GM21529 (cell line): ENCODE measurements around the gene CCDC183.
"Not testable (repeated sequence)": the region's sequence is repeated elsewhere in the genome, so short reads cannot be mapped to it uniquely, and the experiment has no call there.

ENCODE experiments used
- ATAC-seq: cut with Tn5 transposase; IDR thresholded peaks from one replicate; pipeline ENCODE4 v1.9.1; 2021; ENCODE audit not compliant: unreplicated experiment

The CCDC183 gene

GRCh38 chr9:136799079-136799853, 3.1 kb downstream of the CCDC183 start:
- no peak for ATAC-seq

DNA sequence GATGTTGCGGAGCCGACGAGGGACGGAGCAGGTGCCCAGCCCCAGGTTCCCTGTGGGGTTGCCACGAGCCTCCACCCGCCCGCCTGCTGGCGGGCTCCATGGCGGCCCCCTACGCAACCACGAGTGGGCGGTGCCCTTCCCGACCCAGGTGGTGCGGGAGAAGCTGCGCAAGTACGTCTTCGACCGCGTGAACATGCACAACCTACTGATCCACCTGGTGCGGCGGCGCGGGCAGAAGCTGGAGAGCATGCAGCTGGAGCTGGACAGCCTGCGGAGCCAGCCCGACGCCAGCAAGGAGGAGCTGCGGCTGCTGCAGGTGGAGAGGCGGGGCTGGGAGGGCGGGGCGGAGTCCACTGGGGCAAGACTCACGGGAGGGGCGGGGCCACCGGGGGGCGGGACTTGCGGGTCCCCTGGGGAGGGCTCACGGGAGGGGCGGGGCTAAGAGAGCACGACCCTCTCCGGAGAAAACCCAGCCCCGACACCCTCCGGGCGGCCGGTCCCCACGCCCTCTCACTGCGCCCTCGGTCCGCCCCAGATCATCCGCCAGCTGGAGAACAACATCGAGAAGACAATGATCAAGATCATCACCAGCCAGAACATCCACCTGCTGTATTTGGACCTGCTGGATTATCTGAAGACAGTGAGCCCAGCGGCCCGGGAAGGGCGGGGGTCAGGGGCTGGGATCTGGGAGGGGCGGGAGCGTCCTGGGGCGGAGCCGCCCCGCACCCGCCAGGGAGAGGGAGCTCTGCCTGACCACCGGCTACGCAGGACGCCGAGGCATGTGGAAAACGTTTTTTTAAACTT, 3.9 kb downstream of the CCDC183 start:
- peak; percentile 49 for ATAC-seq

- ATAC-seq: no peak
These were observed 6.2 kb downstream of the CCDC183 start for GRCh38 chr9:136802321-136802720.

GRCh38 chr9:136803009-136803550, 6.9 kb downstream of the CCDC183 start:
- not testable (repeated sequence) for ATAC-seq

GRCh38 chr9:136803551-136804508, 7.7 kb downstream of the CCDC183 start:
- ATAC-seq: no peak

GRCh38 chr9:136804509-136805206, 8.5 kb downstream of the CCDC183 start:
- ATAC-seq: no peak

- ATAC-seq: no peak
These were observed 9.1 kb downstream of the CCDC183 start for GRCh38 chr9:136805207-136805740.

DNA sequence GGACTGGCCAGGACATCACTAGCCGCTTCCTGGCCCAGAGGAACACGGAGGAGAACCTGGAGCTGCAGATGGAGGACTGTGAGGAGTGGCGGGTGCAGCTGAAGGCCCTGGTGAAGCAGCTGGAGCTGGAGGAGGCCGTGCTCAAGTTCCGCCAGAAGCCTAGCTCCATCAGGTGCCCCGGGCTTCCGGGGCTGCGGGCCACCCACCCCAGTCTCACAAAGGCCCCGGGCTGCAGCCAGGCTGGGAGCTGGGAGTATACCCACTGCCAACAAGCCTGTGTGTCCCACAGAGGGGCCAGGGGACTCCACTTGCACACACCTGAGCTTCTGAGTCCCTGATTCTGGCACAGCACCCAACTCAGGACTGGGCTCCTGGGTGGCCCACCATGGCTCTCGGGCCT, 9.9 kb downstream of the CCDC183 start:
- ATAC-seq: no peak

DNA sequence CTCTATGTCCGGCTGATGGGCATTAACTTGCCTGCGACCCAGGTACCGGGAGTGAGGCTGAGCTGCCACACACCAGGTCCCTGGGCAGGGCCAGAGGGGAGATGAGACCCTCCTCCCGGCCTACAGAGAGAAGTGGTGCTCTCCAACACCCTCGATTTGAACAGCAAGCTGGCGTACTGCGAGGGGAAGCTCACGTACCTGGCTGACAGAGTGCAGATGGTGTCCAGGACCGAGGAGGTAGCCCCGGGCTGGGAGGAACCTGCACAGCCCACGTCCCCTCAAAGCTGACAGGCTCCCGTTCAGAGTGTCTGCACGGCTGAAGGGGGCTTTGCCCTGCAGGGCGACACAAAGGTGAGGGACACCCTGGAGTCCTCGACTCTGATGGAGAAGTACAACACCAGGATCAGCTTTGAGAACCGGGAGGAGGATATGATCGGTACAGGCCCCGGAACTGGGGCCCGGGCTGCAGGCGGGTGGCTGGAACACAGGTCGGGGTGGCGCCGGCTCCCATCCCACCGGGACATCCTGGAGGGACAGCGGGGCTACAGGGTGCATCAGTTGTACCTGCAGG, 10.6 kb downstream of the CCDC183 start:
- no peak for ATAC-seq

DNA sequence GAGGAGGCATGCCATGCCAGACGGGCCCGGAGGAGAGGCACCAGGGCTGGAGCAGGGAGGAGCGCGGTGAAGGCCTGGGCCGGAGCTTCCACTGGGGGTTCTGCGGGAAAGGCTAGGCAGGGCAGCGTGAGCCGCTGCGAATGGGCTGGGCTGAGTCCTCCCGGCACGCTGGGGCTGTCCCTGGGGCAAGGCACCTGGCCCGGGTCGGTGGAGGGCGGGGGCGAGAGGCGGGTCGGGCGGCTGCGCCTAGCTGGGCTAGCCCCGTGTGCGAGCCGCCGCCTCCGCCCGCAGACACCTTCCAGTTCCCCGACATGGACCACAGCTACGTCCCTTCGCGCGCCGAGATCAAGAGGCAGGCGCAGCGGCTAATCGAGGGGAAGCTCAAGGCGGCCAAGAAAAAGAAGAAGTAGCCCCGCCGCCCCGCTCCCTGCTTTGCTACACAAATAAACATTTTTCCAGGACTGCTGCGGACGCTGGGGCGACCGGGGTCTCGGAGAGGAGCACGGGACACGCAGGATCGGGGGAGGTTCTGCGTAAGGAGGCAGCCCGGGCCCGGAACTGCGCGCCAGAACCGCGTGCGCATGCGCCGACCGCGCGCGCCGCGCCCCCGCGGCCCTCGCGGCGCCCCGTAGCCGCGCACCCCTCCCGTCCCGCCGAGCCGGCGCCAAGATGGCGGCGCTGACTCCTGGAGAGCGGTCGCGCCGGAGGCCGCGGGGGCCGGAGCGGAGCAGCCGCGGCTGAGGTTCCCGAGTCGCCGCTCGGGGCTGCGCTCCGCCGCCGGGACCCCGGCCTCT, 11.3 kb downstream of the CCDC183 start, which contains the start of gene RABL6:
Gene RABL6, plus strand, starts transcription at position 668 of the 794 bp plus-strand sequence. CDS start 249 bp downstream, outside the sequence.
- peak; percentile 71 for ATAC-seq

DNA sequence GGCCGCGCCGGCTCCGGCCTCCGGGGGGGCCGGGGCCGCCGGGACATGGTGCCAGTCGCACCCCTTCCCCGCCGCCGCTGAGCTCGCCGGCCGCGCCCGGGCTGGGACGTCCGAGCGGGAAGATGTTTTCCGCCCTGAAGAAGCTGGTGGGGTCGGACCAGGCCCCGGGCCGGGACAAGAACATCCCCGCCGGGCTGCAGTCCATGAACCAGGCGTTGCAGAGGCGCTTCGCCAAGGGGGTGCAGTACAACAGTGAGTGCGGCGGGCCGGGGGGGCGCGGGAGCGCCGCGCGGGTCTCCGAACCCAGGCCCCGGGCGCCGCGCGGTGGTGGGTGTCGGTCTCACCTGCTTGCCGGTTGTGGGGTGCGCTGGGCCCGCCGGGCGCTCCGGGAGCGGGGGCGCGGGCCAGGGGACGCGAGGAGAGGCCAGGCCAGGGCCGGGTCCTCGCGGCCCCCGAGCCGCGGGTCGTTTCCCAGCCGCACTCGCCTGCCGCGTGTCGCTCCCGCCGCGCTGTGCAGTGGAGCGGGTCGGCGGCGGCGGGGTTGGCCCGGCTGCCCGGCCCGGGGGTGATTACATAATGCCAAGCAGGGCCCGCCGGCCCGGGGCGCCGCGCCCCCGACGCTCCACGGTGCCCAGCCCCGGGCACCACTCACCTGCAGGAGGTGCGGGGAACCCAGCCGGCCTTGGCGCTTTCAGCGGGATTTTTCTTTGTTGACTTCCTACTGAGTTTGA, 12.1 kb downstream of the CCDC183 start:
- peak; percentile 36 for ATAC-seq

DNA sequence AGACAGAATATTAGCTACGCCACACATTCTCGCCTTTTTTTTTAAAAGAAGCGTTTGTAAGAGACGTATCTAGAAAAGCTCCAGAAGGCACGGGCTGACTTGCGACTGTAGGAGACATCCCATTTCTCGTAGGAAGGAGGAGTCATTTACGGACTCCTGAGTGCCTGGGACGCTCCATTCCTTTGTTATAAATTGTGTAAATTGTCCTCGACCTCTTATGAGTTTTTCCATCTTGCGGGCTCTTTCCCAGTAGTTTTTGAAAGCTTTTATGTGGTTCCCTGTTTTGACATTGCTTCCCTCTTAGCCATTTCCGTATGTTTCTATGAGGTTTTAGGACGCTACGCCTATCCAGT, 12.6 kb downstream of the CCDC183 start:
- no peak for ATAC-seq

- ATAC-seq: no peak
These were observed 18.7 kb downstream of the CCDC183 start for GRCh38 chr9:136814725-136815421.

- no peak for ATAC-seq
These were observed 19.3 kb downstream of the CCDC183 start for GRCh38 chr9:136815422-136815782.

DNA sequence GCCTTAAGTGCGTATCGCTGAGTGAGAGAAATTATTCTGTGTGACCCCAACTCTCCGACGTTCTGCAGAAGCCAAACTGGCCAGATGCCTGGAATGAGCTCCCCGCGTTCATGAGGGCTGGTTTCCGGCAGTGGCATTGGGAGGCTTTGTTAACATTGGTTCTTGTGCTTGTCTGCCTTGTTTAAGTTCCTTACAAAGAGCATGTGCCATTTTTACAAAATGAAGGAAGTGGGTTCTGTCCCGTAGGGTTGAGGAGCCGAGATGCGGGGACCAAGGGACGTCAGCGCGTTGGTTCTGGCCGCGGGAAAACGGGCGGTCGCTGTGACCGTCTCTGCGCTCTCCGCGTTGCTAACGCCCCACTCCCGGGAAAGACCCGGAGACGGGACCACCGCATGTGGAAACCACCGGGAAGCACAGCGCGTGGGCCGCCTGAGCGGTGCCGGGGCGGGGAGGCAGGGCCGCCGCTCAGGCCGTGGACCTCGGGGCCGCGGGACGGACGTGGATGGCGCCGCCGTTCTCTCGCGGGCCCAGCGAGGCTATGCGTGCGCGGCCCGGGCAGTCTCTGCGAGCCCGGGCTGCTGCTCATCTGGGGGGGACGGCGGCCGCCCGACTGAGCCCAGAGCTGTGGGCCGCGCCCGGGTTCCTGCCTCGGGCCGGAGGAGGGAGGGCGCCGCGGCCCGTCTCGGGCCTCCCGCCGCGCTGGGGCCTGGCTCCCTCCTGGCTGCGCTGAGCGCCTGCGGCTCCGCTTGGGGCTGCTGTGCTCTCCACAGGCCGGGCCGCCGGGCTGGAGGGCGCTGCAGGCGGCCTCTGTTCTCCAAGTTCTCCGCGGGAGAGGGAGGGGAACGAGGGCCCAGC, 25.1 kb downstream of the CCDC183 start:
- no peak for ATAC-seq

DNA sequence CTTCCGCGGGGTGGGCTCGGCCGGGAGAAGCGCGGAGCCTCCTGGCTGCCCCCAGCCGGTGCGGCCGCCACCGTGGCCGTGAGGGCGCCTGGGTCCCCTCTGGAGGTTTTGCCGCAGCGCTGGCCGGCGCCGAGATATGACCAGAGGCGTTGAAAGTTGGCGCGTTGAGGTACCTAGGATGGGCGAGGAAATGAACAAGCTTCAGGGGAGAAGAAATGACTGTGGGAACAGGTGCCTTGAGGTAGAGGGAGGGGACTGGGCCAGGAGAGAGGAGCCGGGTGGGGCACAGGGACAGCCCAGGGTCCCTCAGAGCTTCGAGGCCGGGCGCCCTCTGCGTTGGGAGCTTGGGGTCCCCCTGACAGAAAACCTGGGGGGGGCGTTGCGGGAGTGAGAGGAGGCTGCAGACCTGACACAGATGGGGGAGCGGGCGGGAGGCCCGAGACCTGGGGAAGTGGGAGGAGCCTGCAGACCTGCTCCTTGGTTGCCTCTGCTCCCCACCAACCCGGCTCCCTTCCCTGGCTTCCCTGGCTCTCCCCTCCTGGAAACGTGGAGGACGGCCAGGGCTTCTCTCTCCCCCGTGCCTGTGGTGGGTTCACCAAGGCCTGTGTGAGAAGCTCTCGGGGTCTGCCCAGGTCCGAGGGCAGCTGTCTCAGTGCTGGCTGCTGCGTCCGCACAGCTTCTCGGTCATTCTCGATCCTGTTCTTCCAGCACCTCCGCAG, 25.8 kb downstream of the CCDC183 start:
- ATAC-seq: no peak
